SK-N-SH treated with all-trans-retinoic acid at 6 μM for 48 hours (cell line): ENCODE measurements around the gene NKX6-2.

Source experiments
- ATAC-seq: fragments of 200-7000 bp; cut with Tn5 transposase; 3 replicates; pipeline ENCODE4 v1.9.1; 2020; ENCODE audit warnings: mild to moderate bottlenecking, moderate library complexity
- ARNTL ChIP-seq: fragments of 450-650 bp; formaldehyde crosslinking; IDR thresholded peaks from 2 replicates; pipeline ENCODE4 v1.5.0; 2020; ENCODE audit warnings: low read depth, mild to moderate bottlenecking, moderate library complexity, borderline replicate concordance
- BACH2 ChIP-seq: fragments of 250-450 bp; sonication (Bioruptor Pico); IDR thresholded peaks from 2 replicates; pipeline ENCODE4 v1.9.0; 2021; ENCODE audit warnings: mild to moderate bottlenecking, borderline replicate concordance
- CSDC2 ChIP-seq: fragments of 250-450 bp; sonication (Bioruptor Pico); IDR thresholded peaks from 2 replicates; pipeline ENCODE4 v1.5.0; 2020; ENCODE audit warnings: mild to moderate bottlenecking, moderate library complexity
- ESRRG ChIP-seq: fragments of 250-450 bp; sonication (Bioruptor Pico); IDR thresholded peaks from 2 replicates; pipeline ENCODE4 v1.6.1; 2021; ENCODE audit warnings: mild to moderate bottlenecking
- GLIS3 ChIP-seq: fragments of 250-450 bp; sonication (Bioruptor Pico); IDR thresholded peaks from 2 replicates; pipeline ENCODE4 v1.5.0; 2020; ENCODE audit warnings: mild to moderate bottlenecking, moderate library complexity
- ISL1 ChIP-seq: fragments of 250-450 bp; sonication (Bioruptor Pico); IDR thresholded peaks from 2 replicates; pipeline ENCODE4 v2.1.2; 2022; ENCODE audit warnings: mild to moderate bottlenecking, moderate library complexity
- OSR1 ChIP-seq: fragments of 250-450 bp; sonication (Bioruptor Pico); IDR thresholded peaks from 2 replicates; pipeline ENCODE4 v1.8.0; 2022; ENCODE audit warnings: moderate library complexity, mild to moderate bottlenecking, inconsistent platforms
- PPARA ChIP-seq: fragments of 250-450 bp; sonication (Bioruptor Pico); IDR thresholded peaks from 2 replicates; pipeline ENCODE4 v1.5.0; 2020; ENCODE audit warnings: mild to moderate bottlenecking, borderline replicate concordance
- SNAI2 ChIP-seq: fragments of 250-450 bp; sonication (Bioruptor Pico); IDR thresholded peaks from 2 replicates; pipeline ENCODE4 v1.5.0; 2020; ENCODE audit warnings: mild to moderate bottlenecking, moderate library complexity
- TCF4 ChIP-seq: fragments of 250-450 bp; sonication (Bioruptor Pico); IDR thresholded peaks from 2 replicates; pipeline ENCODE4 v1.8.0; 2021; ENCODE audit warnings: mild to moderate bottlenecking, moderate library complexity, borderline replicate concordance
- ZFP3 ChIP-seq: fragments of 250-450 bp; sonication (Bioruptor Pico); IDR thresholded peaks from 2 replicates; pipeline ENCODE4 v1.5.0; 2020; ENCODE audit warnings: mild to moderate bottlenecking, moderate library complexity
- ZFP30 ChIP-seq: fragments of 450-650 bp; formaldehyde crosslinking; IDR thresholded peaks from 2 replicates; pipeline ENCODE4 v1.5.0; 2022; ENCODE audit warnings: mild to moderate bottlenecking, moderate library complexity
- ZNF565 ChIP-seq: fragments of 450-650 bp; formaldehyde crosslinking; conservative IDR thresholded peaks from 2 replicates; pipeline ENCODE4 v1.5.0; 2020; ENCODE audit warnings: low read depth, mild to moderate bottlenecking, moderate library complexity
- ZNF70 ChIP-seq: fragments of 450-650 bp; formaldehyde crosslinking; IDR thresholded peaks from 2 replicates; pipeline ENCODE4 v1.5.0; 2020; ENCODE audit warnings: mild to moderate bottlenecking, moderate library complexity
- ZNF8 ChIP-seq: fragments of 450-650 bp; formaldehyde crosslinking; IDR thresholded peaks from 2 replicates; pipeline ENCODE4 v1.5.0; 2020; ENCODE audit warnings: mild to moderate bottlenecking, moderate library complexity
- TF ChIP-seq, protein P1 (sequence below): fragments of 250-450 bp; sonication (Bioruptor Pico); IDR thresholded peaks from 2 replicates; pipeline ENCODE4 v1.5.1; 2021; ENCODE audit warnings: mild to moderate bottlenecking, moderate library complexity
- TF ChIP-seq, protein P2 (sequence below): fragments of 250-450 bp; sonication (Bioruptor Pico); IDR thresholded peaks from 2 replicates; pipeline ENCODE4 v1.8.0; 2020; ENCODE audit warnings: mild to moderate bottlenecking, moderate library complexity, borderline replicate concordance
- TF ChIP-seq, protein P3 (sequence below): fragments of 250-450 bp; sonication (Bioruptor Pico); IDR thresholded peaks from 2 replicates; pipeline ENCODE4 v1.5.0; 2020; ENCODE audit warnings: mild to moderate bottlenecking, moderate library complexity

NKX6-2 gene

DNA sequence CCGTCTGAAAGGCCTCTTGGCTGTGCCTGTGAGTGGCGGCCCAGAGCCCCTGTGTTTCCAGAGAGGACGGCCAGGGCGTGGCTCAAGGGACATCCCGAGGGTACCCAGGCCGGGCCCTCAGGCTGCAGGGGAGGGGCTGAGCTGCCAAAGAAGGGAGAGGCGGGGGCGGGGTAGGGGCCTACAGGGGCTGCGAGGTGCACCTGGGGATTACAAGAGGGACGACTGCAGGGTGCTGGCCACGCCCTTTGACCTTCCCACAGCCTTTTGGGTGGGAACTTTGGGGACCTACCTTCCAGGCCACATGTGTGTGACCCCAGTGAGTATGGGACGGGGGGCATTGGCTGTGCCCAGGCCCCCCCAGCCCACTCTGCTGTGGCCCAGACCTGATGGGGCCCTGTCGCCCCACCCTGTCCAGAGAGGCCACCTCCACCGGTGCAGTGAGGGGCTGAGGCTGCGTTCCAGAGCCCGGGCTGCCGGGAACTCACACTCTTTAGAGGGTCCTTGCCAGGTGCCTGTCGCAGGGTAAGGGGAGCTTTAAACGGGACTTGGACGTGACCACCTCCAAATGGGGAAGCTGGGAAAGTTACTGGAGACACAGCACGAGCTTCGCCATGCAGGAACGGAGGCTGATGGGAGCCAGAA is 19.0 kb upstream of the NKX6-2 start:
- ATAC-seq, result no peak
- TF ChIP-seq, protein P1, sequence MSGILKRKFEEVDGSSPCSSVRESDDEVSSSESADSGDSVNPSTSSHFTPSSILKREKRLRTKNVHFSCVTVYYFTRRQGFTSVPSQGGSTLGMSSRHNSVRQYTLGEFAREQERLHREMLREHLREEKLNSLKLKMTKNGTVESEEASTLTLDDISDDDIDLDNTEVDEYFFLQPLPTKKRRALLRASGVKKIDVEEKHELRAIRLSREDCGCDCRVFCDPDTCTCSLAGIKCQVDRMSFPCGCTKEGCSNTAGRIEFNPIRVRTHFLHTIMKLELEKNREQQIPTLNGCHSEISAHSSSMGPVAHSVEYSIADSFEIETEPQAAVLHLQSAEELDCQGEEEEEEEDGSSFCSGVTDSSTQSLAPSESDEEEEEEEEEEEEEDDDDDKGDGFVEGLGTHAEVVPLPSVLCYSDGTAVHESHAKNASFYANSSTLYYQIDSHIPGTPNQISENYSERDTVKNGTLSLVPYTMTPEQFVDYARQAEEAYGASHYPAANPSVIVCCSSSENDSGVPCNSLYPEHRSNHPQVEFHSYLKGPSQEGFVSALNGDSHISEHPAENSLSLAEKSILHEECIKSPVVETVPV (CRISPR knock-in tag), result no peak
- TF ChIP-seq ZFP30 (CRISPR knock-in tag) (no peak), BACH2 (CRISPR knock-in tag) (no peak), ESRRG (CRISPR knock-in tag) (no peak), ARNTL (no peak)
- TF ChIP-seq, protein P2, sequence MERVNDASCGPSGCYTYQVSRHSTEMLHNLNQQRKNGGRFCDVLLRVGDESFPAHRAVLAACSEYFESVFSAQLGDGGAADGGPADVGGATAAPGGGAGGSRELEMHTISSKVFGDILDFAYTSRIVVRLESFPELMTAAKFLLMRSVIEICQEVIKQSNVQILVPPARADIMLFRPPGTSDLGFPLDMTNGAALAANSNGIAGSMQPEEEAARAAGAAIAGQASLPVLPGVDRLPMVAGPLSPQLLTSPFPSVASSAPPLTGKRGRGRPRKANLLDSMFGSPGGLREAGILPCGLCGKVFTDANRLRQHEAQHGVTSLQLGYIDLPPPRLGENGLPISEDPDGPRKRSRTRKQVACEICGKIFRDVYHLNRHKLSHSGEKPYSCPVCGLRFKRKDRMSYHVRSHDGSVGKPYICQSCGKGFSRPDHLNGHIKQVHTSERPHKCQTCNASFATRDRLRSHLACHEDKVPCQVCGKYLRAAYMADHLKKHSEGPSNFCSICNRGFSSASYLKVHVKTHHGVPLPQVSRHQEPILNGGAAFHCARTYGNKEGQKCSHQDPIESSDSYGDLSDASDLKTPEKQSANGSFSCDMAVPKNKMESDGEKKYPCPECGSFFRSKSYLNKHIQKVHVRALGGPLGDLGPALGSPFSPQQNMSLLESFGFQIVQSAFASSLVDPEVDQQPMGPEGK, result no peak

DNA sequence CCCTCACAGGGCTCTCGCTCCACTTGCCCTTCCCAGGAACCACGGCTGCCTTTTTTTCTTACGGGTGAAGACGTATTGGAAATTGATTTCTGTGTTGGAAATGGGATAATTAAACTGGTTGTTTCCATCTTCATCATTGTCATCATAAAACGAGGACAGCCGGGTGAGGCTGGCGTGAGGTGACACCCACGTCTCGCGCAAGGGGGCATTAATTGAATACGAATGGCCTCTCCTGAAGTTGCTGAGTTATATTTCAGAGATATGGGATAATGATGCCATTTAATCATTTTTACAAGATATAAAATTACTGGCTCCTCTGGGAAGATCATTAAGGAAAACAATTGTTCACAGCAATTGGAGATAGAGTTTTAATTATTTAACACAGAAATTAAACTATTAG is 18.3 kb upstream of the NKX6-2 start:
- no peak for ATAC-seq
- no peak for TF ChIP-seq ARNTL
- TF ChIP-seq CSDC2 (CRISPR knock-in tag), result no peak
- TF ChIP-seq ZNF8, result no peak
- no peak for TF ChIP-seq TCF4 (CRISPR knock-in tag)
- TF ChIP-seq, protein P1 (CRISPR knock-in tag), result no peak
- no peak for TF ChIP-seq ZNF70 (CRISPR knock-in tag)
- TF ChIP-seq PPARA, result no peak
- no peak for TF ChIP-seq OSR1 (CRISPR knock-in tag)
- TF ChIP-seq ISL1 (CRISPR knock-in tag), result no peak
- TF ChIP-seq, protein P2, result no peak
- no peak for TF ChIP-seq ZNF565 (CRISPR knock-in tag)
- TF ChIP-seq ZFP30 (CRISPR knock-in tag), result no peak
- TF ChIP-seq, protein P3, sequence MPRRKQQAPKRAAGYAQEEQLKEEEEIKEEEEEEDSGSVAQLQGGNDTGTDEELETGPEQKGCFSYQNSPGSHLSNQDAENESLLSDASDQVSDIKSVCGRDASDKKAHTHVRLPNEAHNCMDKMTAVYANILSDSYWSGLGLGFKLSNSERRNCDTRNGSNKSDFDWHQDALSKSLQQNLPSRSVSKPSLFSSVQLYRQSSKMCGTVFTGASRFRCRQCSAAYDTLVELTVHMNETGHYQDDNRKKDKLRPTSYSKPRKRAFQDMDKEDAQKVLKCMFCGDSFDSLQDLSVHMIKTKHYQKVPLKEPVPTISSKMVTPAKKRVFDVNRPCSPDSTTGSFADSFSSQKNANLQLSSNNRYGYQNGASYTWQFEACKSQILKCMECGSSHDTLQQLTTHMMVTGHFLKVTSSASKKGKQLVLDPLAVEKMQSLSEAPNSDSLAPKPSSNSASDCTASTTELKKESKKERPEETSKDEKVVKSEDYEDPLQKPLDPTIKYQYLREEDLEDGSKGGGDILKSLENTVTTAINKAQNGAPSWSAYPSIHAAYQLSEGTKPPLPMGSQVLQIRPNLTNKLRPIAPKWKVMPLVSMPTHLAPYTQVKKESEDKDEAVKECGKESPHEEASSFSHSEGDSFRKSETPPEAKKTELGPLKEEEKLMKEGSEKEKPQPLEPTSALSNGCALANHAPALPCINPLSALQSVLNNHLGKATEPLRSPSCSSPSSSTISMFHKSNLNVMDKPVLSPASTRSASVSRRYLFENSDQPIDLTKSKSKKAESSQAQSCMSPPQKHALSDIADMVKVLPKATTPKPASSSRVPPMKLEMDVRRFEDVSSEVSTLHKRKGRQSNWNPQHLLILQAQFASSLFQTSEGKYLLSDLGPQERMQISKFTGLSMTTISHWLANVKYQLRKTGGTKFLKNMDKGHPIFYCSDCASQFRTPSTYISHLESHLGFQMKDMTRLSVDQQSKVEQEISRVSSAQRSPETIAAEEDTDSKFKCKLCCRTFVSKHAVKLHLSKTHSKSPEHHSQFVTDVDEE (CRISPR knock-in tag), result no peak
- TF ChIP-seq, all 23 proteins: peak for 0

DNA sequence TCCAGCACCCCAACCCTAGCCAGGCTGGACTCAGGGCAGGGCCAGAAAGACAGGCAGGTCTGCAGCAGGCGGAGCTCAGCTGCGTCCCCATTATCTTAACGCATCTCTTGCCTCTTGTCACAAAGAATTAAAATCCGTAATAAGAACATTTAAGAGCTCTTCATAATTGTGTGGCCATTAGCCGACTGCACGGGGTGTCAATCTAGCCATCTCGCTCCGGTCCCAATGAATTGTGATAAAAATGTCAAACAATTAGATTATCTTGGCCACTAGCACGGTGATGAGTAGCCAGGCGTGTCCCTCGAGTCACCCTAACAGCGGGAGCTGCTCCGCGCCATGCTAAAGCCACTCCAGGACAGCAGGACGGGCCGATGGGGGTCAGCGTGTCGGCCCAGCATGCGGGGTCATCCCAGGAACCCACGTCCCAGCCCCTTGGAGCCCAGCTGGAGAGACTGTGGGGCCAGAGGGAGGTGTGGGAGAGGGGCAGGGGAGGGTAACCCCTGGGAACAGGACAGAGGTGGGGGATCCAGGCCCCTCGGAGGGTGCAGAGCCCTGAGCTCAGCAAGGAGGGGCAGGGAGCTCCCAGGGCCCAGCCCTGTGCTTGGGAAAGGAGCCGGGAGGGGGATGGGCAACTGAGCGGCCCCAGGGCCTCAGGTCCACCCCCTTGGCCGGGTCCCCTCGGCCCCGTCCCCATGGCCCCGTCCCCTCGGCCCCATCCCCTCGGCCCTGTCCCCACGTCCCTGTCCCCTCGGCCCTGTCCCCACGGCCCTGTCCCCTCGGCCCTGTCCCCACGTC is 17.7 kb upstream of the NKX6-2 start:
- no peak for TF ChIP-seq CSDC2 (CRISPR knock-in tag)
- TF ChIP-seq PPARA, result no peak
- TF ChIP-seq GLIS3 (CRISPR knock-in tag), result no peak
- no peak for TF ChIP-seq SNAI2
- no peak for TF ChIP-seq ZFP3 (CRISPR knock-in tag)
- TF ChIP-seq, protein P1 (CRISPR knock-in tag), result no peak
- ATAC-seq, result no peak
